HG03103 (cell line): ENCODE measurements around the gene S100A4.

ENCODE experiments used
- ATAC-seq: cut with Tn5 transposase; IDR thresholded peaks from one replicate; pipeline ENCODE4 v1.9.1; 2021; ENCODE audit warnings: low read depth; ENCODE audit not compliant: unreplicated experiment

Gene S100A4

GRCh38 chr1:153513023-153513422 is 32.6 kb downstream of the S100A4 start:
- no peak for ATAC-seq

GRCh38 chr1:153510984-153511410 is 34.6 kb downstream of the S100A4 start:
- ATAC-seq = no peak

DNA sequence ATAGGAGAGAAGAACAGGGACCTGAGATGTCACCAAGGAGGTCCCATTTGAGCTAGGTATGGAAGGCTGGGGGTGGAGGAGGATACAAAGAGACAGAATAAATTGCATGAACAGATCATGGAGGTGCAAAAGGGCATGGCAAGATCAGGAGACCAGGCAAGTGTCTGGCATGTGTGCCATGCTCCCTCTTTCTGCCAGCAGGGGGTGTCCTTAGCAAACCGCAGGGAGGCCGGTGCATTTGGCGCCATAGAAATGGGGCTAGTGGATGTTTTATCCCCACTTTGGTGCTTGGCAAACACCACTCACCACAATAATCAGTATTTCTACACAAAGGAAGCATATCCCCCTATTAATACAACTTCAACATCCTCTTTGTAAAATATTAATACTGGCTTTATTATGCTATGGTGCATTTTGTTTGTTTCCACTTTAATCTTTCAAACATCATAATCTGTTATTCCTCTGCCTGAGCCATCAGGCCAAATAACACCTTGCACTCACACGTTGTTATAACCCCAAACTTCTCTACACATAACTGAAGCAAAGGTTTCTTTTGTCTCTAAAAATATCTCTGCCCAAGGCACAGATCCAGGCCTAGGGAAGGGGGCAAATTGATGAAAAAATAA is 35.8 kb downstream of the S100A4 start:
- ATAC-seq = no peak

DNA sequence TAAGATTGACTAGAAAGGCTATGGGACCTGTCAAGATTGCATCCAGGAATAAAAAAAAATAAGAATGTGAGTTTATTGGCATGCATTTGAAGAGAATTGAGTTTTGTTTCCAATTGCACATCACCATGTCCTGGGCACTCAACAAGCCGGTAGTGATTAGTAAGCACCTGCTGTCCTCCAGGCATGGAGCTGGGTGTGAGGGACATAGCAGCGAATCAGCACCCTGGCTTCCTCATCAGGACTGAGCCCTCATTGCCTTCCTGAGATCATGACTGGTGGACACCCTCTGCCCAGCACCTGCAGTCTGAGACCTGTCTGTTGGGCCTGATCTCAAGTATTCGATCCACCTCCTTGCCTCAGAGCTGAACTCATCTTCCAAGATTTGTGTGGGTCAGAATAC is 36.6 kb downstream of the S100A4 start:
- ATAC-seq = no peak

GRCh38 chr1:153507926-153508583 is 37.6 kb downstream of the S100A4 start:
- no peak for ATAC-seq

GRCh38 chr1:153506831-153507413 is 38.7 kb downstream of the S100A4 start:
- ATAC-seq = no peak

DNA sequence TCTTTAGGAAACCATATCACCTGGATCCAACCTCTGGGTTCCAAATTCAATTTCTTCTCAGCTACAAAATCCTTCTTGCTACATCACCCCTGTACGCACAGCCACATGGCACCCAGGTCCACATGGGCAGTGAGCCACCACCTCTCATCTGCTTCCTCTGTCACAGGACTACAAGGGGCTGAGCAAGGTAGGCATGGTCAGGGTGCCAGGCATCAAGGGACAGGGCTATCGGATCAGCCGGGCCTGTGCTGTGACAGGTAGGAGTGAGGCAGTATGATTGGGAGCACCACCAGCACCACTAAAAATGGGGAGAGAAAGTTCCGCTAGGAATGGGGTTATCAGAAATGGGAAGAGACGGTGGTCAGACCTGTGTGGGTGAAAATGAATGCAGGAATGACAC is 39.2 kb downstream of the S100A4 start:
- no peak for ATAC-seq

- no peak for ATAC-seq
Observed at GRCh38 chr1:153505576-153505975, 40.0 kb downstream of the S100A4 start.

GRCh38 chr1:153503766-153504165 is 41.8 kb downstream of the S100A4 start:
- ATAC-seq = no peak

DNA sequence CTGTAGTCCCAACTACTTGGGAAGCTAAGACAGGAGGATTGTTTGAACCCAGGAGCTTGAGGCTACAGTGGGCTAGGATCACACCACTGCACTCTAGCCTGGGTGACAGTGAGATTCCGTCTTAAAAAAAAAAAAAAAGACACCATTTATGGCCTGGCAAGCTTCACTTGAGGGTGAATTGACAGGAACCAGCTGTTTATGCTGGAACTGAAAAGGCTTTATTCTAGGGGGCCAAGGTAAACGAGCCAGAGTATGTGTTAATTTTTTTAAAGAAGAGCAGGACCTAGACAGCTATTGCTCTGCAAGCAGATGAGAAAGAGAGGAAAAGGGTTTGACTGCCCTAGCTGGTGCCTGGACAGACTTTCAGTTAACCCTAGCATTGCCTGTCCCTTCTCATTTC is 46.9 kb downstream of the S100A4 start:
- ATAC-seq = no peak

GRCh38 chr1:153495536-153495935 is 50.1 kb downstream of the S100A4 start:
- no peak for ATAC-seq

GRCh38 chr1:153494976-153495535 is 50.5 kb downstream of the S100A4 start:
- ATAC-seq = no peak
